GM23338 (cell line): Measurements from ENCODE around the gene PSMB10.

Source experiments
- CREB1 ChIP-seq: fragments of 250-450 bp; sonication (Bioruptor Pico); IDR thresholded peaks from 2 replicates; pipeline ENCODE4 v1.5.0; 2020; ENCODE audit warnings: low read depth, mild to moderate bottlenecking, moderate library complexity
- CTCF ChIP-seq, 2 experiments: fragments of 200-600 bp in 1 of 2; sonication (generic) in 1 of 2; conservative IDR thresholded peaks; 2 replicates each; pipeline versions ENCODE4 v1.5.1 to v1.6.1; 2016 to 2017; ENCODE audit warnings: antibody characterized with exemption in 2 of 2, low read depth in 2 of 2, mild to moderate bottlenecking in 2 of 2, moderate library complexity in 1 of 2
- ETS1 ChIP-seq: IDR thresholded peaks from 2 replicates; pipeline ENCODE4 v1.6.1; 2016; ENCODE audit warnings: antibody characterized with exemption
- EZH2 ChIP-seq: fragments of 200-600 bp; sonication (generic); IDR thresholded peaks from one replicate; pipeline ENCODE4 v1.8.0; 2017; ENCODE audit warnings: antibody characterized with exemption, mild to moderate bottlenecking, low read depth; ENCODE audit not compliant: unreplicated experiment
- EZH2phosphoT487 ChIP-seq: fragments of 200-600 bp; sonication (generic); IDR thresholded peaks from one replicate; pipeline ENCODE4 v1.8.1; 2018; ENCODE audit warnings: antibody characterized with exemption; ENCODE audit not compliant: unreplicated experiment
- JUNB ChIP-seq: IDR thresholded peaks from one replicate; pipeline ENCODE4 v1.6.1; 2016; ENCODE audit warnings: antibody characterized with exemption; ENCODE audit not compliant: unreplicated experiment
- NANOG ChIP-seq: IDR thresholded peaks from 2 replicates; pipeline ENCODE4 v1.6.1; 2016; ENCODE audit warnings: antibody characterized with exemption, borderline replicate concordance
- POLR2AphosphoS5 ChIP-seq: IDR thresholded peaks from 2 replicates; pipeline ENCODE4 v1.6.1; 2016; ENCODE audit warnings: antibody characterized with exemption, low read depth
- ZNF114 ChIP-seq: fragments of 250-450 bp; sonication (Bioruptor Pico); IDR thresholded peaks from 2 replicates; pipeline ENCODE4 v1.5.0; 2020; ENCODE audit warnings: mild to moderate bottlenecking, moderate library complexity
- ZNF331 ChIP-seq: fragments of 250-450 bp; sonication (Bioruptor Pico); IDR thresholded peaks from 2 replicates; pipeline ENCODE4 v1.5.0; 2020; ENCODE audit warnings: low read depth, mild to moderate bottlenecking, moderate library complexity
- TF ChIP-seq, protein P1 (sequence below): IDR thresholded peaks from one replicate; pipeline ENCODE4 v1.6.1; 2018; ENCODE audit warnings: antibody characterized with exemption; ENCODE audit not compliant: unreplicated experiment

DNA sequence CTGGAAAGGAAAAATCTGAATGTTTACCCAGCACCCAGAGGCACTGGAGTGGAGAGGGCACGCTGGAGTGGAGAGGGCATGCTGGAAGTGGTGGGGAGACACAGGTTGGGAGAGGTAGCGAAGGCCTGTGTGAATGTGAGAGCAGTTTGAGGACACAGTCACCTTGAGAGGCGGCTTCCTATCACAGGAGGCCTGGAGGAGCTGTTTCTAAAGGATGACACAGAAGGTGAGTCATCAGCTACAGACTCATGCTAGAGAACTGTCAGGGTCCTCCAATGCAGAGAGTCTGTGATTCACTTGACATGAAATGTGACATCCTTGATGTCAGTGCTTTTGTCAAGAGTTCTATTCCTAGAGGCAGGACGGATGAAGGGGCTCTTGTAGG lies 18.8 kb downstream of the PSMB10 start:
- TF ChIP-seq ZNF114 (CRISPR knock-in tag) (no peak), CTCF (conservative IDR thresholded peaks at IDR 0.05; ENCODE audit: low read depth in 2 of 2) (no peak), EZH2phosphoT487 (no peak), ZNF331 (CRISPR knock-in tag) (no peak), EZH2 (no peak), CREB1 (CRISPR knock-in tag) (no peak), POLR2AphosphoS5 (no peak), NANOG (no peak), JUNB (no peak), ETS1 (no peak)
- TF ChIP-seq, protein P1, sequence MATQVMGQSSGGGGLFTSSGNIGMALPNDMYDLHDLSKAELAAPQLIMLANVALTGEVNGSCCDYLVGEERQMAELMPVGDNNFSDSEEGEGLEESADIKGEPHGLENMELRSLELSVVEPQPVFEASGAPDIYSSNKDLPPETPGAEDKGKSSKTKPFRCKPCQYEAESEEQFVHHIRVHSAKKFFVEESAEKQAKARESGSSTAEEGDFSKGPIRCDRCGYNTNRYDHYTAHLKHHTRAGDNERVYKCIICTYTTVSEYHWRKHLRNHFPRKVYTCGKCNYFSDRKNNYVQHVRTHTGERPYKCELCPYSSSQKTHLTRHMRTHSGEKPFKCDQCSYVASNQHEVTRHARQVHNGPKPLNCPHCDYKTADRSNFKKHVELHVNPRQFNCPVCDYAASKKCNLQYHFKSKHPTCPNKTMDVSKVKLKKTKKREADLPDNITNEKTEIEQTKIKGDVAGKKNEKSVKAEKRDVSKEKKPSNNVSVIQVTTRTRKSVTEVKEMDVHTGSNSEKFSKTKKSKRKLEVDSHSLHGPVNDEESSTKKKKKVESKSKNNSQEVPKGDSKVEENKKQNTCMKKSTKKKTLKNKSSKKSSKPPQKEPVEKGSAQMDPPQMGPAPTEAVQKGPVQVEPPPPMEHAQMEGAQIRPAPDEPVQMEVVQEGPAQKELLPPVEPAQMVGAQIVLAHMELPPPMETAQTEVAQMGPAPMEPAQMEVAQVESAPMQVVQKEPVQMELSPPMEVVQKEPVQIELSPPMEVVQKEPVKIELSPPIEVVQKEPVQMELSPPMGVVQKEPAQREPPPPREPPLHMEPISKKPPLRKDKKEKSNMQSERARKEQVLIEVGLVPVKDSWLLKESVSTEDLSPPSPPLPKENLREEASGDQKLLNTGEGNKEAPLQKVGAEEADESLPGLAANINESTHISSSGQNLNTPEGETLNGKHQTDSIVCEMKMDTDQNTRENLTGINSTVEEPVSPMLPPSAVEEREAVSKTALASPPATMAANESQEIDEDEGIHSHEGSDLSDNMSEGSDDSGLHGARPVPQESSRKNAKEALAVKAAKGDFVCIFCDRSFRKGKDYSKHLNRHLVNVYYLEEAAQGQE = no peak
